Glutamatergic neuron (in vitro differentiated cells): Measurements from ENCODE around the gene TMEM253. TPM values are rescaled to one million over a fixed set of nuclear protein-coding genes. Genes with fewer than 3 reads are reported as not detected.

Experiments
- DNase-seq: peaks from one replicate; pipeline ENCODE4 v3.0.0; 2022
- H3K27ac Mint-ChIP-seq: one replicate; pipeline ENCODE4 v1.8.0; 2020; ENCODE audit warnings: mild to moderate bottlenecking, mixed read lengths, inconsistent platforms; ENCODE audit not compliant: unreplicated experiment
- H3K27me3 Mint-ChIP-seq: one replicate; pipeline ENCODE4 v1.8.0; 2020; ENCODE audit warnings: mild to moderate bottlenecking, moderate library complexity, mixed read lengths, inconsistent platforms; ENCODE audit not compliant: unreplicated experiment
- H3K36me3 Mint-ChIP-seq: one replicate; pipeline ENCODE4 v1.8.0; 2020; ENCODE audit warnings: mild to moderate bottlenecking, mixed read lengths, inconsistent platforms; ENCODE audit not compliant: unreplicated experiment
- H3K4me1 Mint-ChIP-seq: one replicate; pipeline ENCODE4 v1.8.0; 2020; ENCODE audit warnings: mild to moderate bottlenecking, low read depth, mixed read lengths, inconsistent platforms; ENCODE audit not compliant: unreplicated experiment
- H3K4me3 Mint-ChIP-seq: one replicate; pipeline ENCODE4 v1.8.0; 2020; ENCODE audit warnings: mild to moderate bottlenecking, mixed read lengths, inconsistent platforms; ENCODE audit not compliant: unreplicated experiment
- H3K9me3 Mint-ChIP-seq: one replicate; pipeline ENCODE4 v1.8.0; 2020; ENCODE audit warnings: mild to moderate bottlenecking, moderate library complexity, mixed read lengths, inconsistent platforms; ENCODE audit not compliant: unreplicated experiment
- CTCF ChIP-seq: fragments of 200-600 bp; sonication (generic); IDR thresholded peaks from one replicate; pipeline ENCODE4 v1.5.0; 2021; ENCODE audit not compliant: partially characterized antibody, unreplicated experiment
- total RNA-seq: library from RNA; stranded (reverse); fragmentation: NEBNext Ultra II Directional; extraction: Animal tissue kit (Norgen Biotek cat#: 25700); gene quantifications from one replicate; pipeline ENCODE4 v1.2.1, GENCODE V29; 2021; ENCODE audit not compliant: unreplicated experiment

Gene TMEM253
- total RNA-seq, 1 donor from 2014 or later = 0.64 TPM

GRCh38 chr14:21149641-21150367 lies 48.9 kb downstream of the TMEM253 start:
- peaks cover 1% of the 10 kb centered on the region for H3K9me3 Mint-ChIP-seq
- DNase-seq = no peak
- H3K4me1 Mint-ChIP-seq = no peaks in the 10 kb centered on the region
- peaks cover 5% of the 10 kb centered on the region for H3K27me3 Mint-ChIP-seq
- no peak overlapping the region for H3K4me3 Mint-ChIP-seq
- H3K27ac Mint-ChIP-seq = no peak overlapping the region
- H3K36me3 Mint-ChIP-seq = no peaks in the 10 kb centered on the region
- no peak for TF ChIP-seq CTCF

Other genes starting within 250 kb of the TMEM253 start
- gene RNASE3, start 209.7 kb upstream of the TMEM253 start, total RNA-seq = not detected
- gene RNASE2, start 145.6 kb upstream of the TMEM253 start, total RNA-seq = not detected
- gene METTL17, start 111.1 kb upstream of the TMEM253 start, total RNA-seq = 81.5 TPM
- gene SLC39A2, start 101.8 kb upstream of the TMEM253 start, total RNA-seq = not detected
- 33.1 TPM for gene NDRG2, start 76.0 kb upstream of the TMEM253 start, total RNA-seq
- gene TPPP2, start 70.8 kb upstream of the TMEM253 start, total RNA-seq = not detected
- not detected for gene RNASE13, start 66.3 kb upstream of the TMEM253 start, total RNA-seq
- not detected for gene RNASE7, start 58.7 kb upstream of the TMEM253 start, total RNA-seq
- gene RNASE8, start 43.2 kb upstream of the TMEM253 start, total RNA-seq = not detected
- gene ARHGEF40, start 30.8 kb upstream of the TMEM253 start, total RNA-seq = 42.4 TPM
- 103 TPM for gene ZNF219, start 2.4 kb upstream of the TMEM253 start, total RNA-seq
- gene OR5AU1, start 55.0 kb downstream of the TMEM253 start, total RNA-seq = not detected
- 514 TPM for gene HNRNPC, start 168.4 kb downstream of the TMEM253 start, total RNA-seq
- not detected for gene RPGRIP1, start 179.0 kb downstream of the TMEM253 start, total RNA-seq